ENCODE measurements around the gene TEC.

DNA sequence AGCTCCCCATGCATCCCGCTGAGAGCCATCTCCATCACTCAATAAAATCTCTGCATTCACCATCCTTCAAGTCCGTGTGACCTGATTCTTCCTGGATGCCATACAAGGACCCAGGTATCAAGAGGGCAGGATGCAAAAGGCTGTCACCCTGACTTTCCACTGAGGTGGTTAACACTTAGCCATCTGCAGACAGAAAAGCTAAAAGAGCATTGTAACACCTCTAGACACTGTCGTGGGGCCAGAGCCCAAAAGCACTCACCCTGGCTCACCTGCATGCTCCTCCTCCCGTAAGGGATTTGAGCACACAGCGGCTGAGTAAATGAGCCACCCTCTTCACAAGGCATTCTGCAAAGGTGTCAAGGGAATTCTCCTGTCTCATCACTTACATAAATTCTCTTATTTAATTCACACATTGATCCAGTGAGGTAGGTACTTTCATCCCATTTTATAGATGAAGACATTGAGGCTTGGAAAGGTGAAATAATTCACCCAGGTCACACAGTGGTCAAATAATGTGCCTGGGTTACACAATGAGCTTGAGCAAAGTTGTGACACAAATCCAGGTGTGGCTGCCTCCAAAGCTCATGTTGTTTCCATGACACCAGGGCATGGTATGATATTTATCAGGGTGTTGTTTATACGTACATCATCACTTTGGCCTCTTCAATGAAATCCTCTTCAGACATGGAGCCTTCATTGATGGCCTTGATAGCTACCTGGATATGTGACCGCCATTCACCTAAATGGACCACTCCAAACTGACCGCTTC, 183.6 kb downstream of the TEC start:
- TF ChIP-seq, protein P1, sequence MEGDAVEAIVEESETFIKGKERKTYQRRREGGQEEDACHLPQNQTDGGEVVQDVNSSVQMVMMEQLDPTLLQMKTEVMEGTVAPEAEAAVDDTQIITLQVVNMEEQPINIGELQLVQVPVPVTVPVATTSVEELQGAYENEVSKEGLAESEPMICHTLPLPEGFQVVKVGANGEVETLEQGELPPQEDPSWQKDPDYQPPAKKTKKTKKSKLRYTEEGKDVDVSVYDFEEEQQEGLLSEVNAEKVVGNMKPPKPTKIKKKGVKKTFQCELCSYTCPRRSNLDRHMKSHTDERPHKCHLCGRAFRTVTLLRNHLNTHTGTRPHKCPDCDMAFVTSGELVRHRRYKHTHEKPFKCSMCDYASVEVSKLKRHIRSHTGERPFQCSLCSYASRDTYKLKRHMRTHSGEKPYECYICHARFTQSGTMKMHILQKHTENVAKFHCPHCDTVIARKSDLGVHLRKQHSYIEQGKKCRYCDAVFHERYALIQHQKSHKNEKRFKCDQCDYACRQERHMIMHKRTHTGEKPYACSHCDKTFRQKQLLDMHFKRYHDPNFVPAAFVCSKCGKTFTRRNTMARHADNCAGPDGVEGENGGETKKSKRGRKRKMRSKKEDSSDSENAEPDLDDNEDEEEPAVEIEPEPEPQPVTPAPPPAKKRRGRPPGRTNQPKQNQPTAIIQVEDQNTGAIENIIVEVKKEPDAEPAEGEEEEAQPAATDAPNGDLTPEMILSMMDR (optimal IDR thresholded peaks at IDR 0.05 in 1 of 3, IDR thresholded peaks at IDR 0.05 in 1 of 3, conservative IDR thresholded peaks at IDR 0.05 in 1 of 3; ENCODE audit: extremely low read depth in 1 of 3, insufficient read depth in 2 of 3, low read length in 3 of 3): no peak
- no peak for TF ChIP-seq EZH2 (IDR thresholded peaks at IDR 0.05; ENCODE audit: low read length)

All from keratinocyte (primary cell).